Stimulated activated CD4-positive, alpha-beta T cell treated with anti-CD3 and anti-CD28 coated beads, Interleukin-2, amount 100 ng/mL, for 4 hours (primary cell): ENCODE measurements around the gene ITCH.
A peak's percentile ranks its signal among the peaks of the same experiment; 100 is the strongest.
"Not testable (repeated sequence)": the region's sequence is repeated elsewhere in the genome, so short reads cannot be mapped to it uniquely, and the experiment has no call there.

Source experiments
- DNase-seq: peaks from one replicate; pipeline ENCODE4 v3.0.0-alpha.2; 2020; ENCODE audit warnings: low read depth

The ITCH gene

GRCh38 chr20:34363062-34363464, at the start of gene ITCH:
ITCH (plus strand) TSS chr20:34363273; CDS start chr20:34393812, 30,539 bp downstream.
- DNase-seq, result peak; percentile 87

GRCh38 chr20:34315236-34315635, 47.8 kb upstream of the ITCH start:
- DNase-seq, result no peak

- DNase-seq, result no peak
These were observed 46.8 kb upstream of the ITCH start for GRCh38 chr20:34316196-34316814.

GRCh38 chr20:34318609-34319443, 44.2 kb upstream of the ITCH start:
- no peak for DNase-seq

GRCh38 chr20:34320861-34321260, 42.2 kb upstream of the ITCH start:
- no peak for DNase-seq

GRCh38 chr20:34322267-34323105, 40.6 kb upstream of the ITCH start:
- no peak for DNase-seq

- DNase-seq, result no peak
These were observed 38.5 kb upstream of the ITCH start for GRCh38 chr20:34324541-34324940.

GRCh38 chr20:34328207-34328606, 34.9 kb upstream of the ITCH start:
- not testable (repeated sequence) for DNase-seq

GRCh38 chr20:34328928-34329677, 34.0 kb upstream of the ITCH start:
- no peak for DNase-seq

GRCh38 chr20:34330861-34331544, 32.1 kb upstream of the ITCH start:
- not testable (repeated sequence) for DNase-seq

GRCh38 chr20:34331838-34332237, 31.2 kb upstream of the ITCH start:
- no peak for DNase-seq

GRCh38 chr20:34332262-34332920, 30.7 kb upstream of the ITCH start:
- DNase-seq, result no peak

- DNase-seq, result no peak
These were observed 29.3 kb upstream of the ITCH start for GRCh38 chr20:34333786-34334185.

- DNase-seq, result no peak
These were observed 28.2 kb upstream of the ITCH start for GRCh38 chr20:34334654-34335407.

GRCh38 chr20:34337544-34337943, 25.5 kb upstream of the ITCH start:
- no peak for DNase-seq

- no peak for DNase-seq
These were observed 24.9 kb upstream of the ITCH start for GRCh38 chr20:34337982-34338726.

- DNase-seq, result not testable (repeated sequence)
These were observed 22.3 kb upstream of the ITCH start for GRCh38 chr20:34340726-34341125.

- DNase-seq, result not testable (repeated sequence)
These were observed 21.9 kb upstream of the ITCH start for GRCh38 chr20:34341199-34341598.
